Suprapubic skin (tissue), 4 donors: Measurements from ENCODE around the gene EGFL7. TPM values are rescaled to one million over a fixed set of nuclear protein-coding genes. Genes with fewer than 3 reads are reported as not detected.

ENCODE experiments used
- DNase-seq, 2 donors: peaks; one replicate each; pipeline ENCODE4 v3.0.0-alpha.2; 2019; ENCODE audit warnings: low spot score in 2 of 2
- H3K27ac ChIP-seq: fragments of 200-600 bp; sonication (generic); one replicate; pipeline ENCODE4 v1.5.1; 2019
- H3K27me3 ChIP-seq: fragments of 200-600 bp; sonication (generic); one replicate; pipeline ENCODE4 v1.5.1; 2019
- H3K36me3 ChIP-seq: fragments of 200-600 bp; sonication (generic); one replicate; pipeline ENCODE4 v1.5.1; 2019
- H3K4me1 ChIP-seq: fragments of 200-600 bp; sonication (generic); one replicate; pipeline ENCODE4 v1.5.1; 2019
- H3K4me3 ChIP-seq: fragments of 200-600 bp; sonication (generic); one replicate; pipeline ENCODE4 v1.5.1; 2019; ENCODE audit warnings: mild to moderate bottlenecking
- H3K9me3 ChIP-seq: fragments of 200-600 bp; sonication (generic); one replicate; pipeline ENCODE4 v1.5.1; 2019
- EP300 ChIP-seq: sonication (generic); formaldehyde crosslinking; IDR thresholded peaks from one replicate; pipeline ENCODE4 v1.6.1; 2017; ENCODE audit warnings: antibody characterized with exemption
- POLR2A ChIP-seq, 2 donors: fragments of 450-650 bp; IDR thresholded peaks; one replicate each; pipeline ENCODE4 v1.6.1; 2017; ENCODE audit warnings: antibody characterized with exemption in 2 of 2, mild to moderate bottlenecking in 2 of 2, moderate library complexity in 2 of 2
- POLR2AphosphoS5 ChIP-seq, 3 donors: sonication (generic); formaldehyde crosslinking; IDR thresholded peaks; one replicate each; pipeline ENCODE4 v1.6.1; 2017; ENCODE audit warnings: antibody characterized with exemption in 3 of 3
- WGBS: methylation state at CpG from one replicate; pipeline ENCODE4 v1.1.5; 2018; 5-methylcytosine and 5-hydroxymethylcytosine counted together
- total RNA-seq, 4 donors: library from RNA; depleted of rRNA; stranded (reverse); fragments of >200 nt; gene quantifications; one replicate each; pipeline ENCODE4 v1.1.0, GENCODE V29; 2016
- TF ChIP-seq, protein P1 (sequence below), 2 donors: fragments of 200-600 bp in 1 of 2; fragments of 450-650 bp in 1 of 2; sonication (generic) in 1 of 2; IDR thresholded peaks; one replicate each; pipeline ENCODE4 v1.5.1; 2016 to 2019; ENCODE audit warnings: antibody characterized with exemption in 2 of 2, mild to moderate bottlenecking in 1 of 2, moderate library complexity in 1 of 2

EGFL7 gene
- total RNA-seq, 4 donors from 2014 or later: 12.2 to 49.6 (median 28.6) TPM

DNA sequence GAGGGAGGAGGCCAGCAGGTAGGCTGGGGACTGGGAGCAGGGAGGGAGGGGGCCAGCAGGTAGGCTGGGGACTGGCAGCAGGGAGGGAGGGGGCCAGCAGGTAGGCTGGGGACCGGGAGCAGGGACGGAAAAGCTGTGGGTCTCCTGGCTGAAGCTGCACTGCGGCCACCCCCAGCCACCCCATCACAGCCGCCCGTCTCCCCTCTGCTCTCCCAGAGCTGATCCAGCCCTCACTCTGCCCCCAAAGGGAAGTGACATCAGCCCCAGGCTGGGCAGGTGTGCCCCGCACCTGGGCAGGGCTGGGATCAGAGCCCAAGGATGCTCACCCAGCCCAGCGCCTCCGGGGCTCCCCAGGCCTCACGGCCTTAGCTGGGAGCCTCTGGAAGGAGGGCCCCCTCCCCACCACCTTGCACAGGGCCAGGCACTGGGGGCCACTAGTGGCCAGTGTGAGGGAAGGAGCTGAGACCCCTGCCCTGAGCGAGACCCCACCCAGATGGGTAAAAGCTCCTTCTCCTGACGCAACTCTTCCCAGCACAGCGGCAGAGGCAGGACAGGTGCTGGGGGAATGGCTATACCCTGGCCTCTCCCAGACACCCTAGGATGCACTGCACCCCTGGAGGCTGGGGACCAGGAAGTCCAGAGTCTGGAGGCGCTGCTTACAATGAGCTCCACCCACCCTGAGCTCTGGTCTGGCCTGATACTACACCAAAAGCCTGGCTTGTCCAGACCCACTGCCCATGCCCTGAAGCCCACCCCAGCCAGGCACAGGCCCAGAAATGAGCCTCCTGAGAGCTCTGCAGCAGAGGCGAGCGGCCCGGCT lies 13.0 kb downstream of the EGFL7 start:
- peaks cover 45% of the 10 kb centered on the region for H3K36me3 ChIP-seq
- DNase-seq: no peak
- no peaks in the 10 kb centered on the region for H3K9me3 ChIP-seq
- H3K4me1 ChIP-seq: peaks cover 16% of the 10 kb centered on the region
- TF ChIP-seq POLR2AphosphoS5 (IDR thresholded peaks at IDR 0.05): no peak
- TF ChIP-seq POLR2A (IDR thresholded peaks at IDR 0.05): no peak
- no peak for TF ChIP-seq EP300
- TF ChIP-seq, protein P1, sequence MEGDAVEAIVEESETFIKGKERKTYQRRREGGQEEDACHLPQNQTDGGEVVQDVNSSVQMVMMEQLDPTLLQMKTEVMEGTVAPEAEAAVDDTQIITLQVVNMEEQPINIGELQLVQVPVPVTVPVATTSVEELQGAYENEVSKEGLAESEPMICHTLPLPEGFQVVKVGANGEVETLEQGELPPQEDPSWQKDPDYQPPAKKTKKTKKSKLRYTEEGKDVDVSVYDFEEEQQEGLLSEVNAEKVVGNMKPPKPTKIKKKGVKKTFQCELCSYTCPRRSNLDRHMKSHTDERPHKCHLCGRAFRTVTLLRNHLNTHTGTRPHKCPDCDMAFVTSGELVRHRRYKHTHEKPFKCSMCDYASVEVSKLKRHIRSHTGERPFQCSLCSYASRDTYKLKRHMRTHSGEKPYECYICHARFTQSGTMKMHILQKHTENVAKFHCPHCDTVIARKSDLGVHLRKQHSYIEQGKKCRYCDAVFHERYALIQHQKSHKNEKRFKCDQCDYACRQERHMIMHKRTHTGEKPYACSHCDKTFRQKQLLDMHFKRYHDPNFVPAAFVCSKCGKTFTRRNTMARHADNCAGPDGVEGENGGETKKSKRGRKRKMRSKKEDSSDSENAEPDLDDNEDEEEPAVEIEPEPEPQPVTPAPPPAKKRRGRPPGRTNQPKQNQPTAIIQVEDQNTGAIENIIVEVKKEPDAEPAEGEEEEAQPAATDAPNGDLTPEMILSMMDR (IDR thresholded peaks at IDR 0.05): no peak
- no peak overlapping the region for H3K27ac ChIP-seq
- WGBS: 82% methylated on average over 8 of the region's 16 CpGs
- H3K27me3 ChIP-seq: peaks cover under 1% of the 10 kb centered on the region
- no peak overlapping the region for H3K4me3 ChIP-seq

DNA sequence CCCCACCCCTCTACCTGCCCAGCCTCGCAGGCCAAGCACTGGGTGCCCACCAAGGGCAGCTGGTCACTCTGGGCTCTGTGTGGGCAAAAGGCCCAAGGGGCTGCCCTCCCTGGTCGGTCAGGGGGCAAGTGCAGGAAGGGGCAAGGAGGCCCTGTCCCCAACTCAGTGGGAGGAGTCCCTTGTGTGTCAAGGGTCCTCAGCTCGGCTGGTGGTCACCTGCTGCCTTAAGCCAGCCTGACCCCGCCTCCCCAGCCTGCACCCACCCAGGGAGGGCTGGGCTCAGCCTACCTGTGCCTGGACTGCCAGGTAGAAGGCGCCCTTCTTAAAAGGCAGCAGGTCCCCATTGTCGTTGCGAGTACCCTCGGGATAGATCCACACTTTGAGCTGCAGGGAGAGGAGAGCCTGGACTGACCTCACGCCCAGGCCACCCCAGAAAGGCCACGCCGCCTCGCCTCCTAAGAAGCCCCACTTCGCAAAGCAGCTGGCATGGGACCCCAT lies 13.6 kb downstream of the EGFL7 start:
- H3K27ac ChIP-seq: no peak overlapping the region
- H3K27me3 ChIP-seq: no peaks in the 10 kb centered on the region
- no peak for DNase-seq
- peaks cover 16% of the 10 kb centered on the region for H3K4me1 ChIP-seq
- H3K36me3 ChIP-seq: peaks cover 45% of the 10 kb centered on the region
- TF ChIP-seq, protein P1 (IDR thresholded peaks at IDR 0.05): no peak
- TF ChIP-seq POLR2AphosphoS5 (IDR thresholded peaks at IDR 0.05) (no peak), EP300 (no peak), POLR2A (IDR thresholded peaks at IDR 0.05) (no peak)
- no peaks in the 10 kb centered on the region for H3K9me3 ChIP-seq
- 87% methylated on average over 3 of the region's 13 CpGs for WGBS
- H3K4me3 ChIP-seq: no peak overlapping the region

DNA sequence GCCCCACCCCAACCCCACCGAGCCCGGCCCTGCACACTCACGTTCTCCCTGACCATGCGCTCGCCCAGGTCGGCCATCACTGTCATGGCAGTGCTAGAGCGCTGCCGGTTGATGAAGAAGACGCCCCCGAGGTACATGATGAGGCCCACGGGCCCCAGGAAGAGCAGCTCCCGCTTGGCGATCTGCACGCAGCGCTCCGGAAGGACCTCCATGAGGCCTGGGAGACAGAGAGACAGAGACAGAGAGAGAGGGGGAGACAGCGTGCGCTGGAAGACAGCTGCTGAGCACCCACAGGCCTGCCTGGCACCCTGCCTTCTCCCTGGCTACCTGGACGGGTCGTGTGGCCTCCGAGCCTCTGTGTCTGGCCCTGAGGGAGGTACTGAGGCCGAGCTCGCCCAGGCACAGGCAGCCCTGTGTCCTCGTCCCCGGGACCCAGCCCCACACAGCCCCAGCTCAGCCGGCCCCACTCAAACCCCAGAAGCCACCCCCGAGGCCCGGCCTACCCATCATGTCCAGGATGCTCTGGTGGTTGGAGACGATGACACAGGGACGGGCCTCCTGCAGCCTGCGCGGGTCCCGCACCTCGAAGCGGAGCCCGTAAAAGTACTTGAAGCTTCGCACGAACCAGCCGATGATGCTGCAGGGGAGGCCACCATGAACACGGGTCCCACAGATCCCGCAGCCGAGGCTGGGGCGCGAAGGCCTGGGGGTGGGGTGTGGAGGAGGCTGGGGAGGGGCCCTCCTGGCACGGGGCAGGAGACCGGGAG lies 14.4 kb downstream of the EGFL7 start:
- Histone ChIP-seq H3K27me3 (no peaks in the 10 kb centered on the region), H3K9me3 (no peaks in the 10 kb centered on the region), H3K27ac (no peak overlapping the region), H3K36me3 (peaks cover 45% of the 10 kb centered on the region), H3K4me3 (no peak overlapping the region), H3K4me1 (peaks cover 16% of the 10 kb centered on the region)
- TF ChIP-seq EP300 (no peak), POLR2AphosphoS5 (IDR thresholded peaks at IDR 0.05) (no peak), POLR2A (IDR thresholded peaks at IDR 0.05) (no peak)
- TF ChIP-seq, protein P1 (IDR thresholded peaks at IDR 0.05): no peak
- WGBS: 91% methylated on average over 30 of the region's 46 CpGs
- DNase-seq: no peak

DNA sequence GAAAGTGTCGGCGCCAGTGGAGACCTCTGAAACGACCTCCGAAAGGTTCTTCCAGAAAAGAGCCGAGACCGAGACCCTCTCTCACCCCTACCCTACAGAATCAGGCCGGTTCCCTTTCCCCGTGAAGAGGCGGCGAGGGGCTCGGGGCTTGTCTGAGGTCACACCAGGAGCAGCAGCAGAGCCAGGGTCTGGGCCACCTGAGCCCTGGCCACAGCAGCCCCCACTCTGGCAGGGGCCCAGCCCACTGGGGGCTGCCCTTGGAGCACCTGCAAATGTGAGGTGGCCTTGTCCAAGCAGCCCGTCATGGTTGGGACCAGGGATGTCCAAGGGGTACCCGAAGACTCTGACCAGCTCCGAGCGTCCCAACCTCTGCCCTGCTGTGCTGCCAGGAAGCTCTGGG lies 15.3 kb downstream of the EGFL7 start:
- TF ChIP-seq, protein P1 (IDR thresholded peaks at IDR 0.05): no peak
- TF ChIP-seq POLR2A (IDR thresholded peaks at IDR 0.05) (no peak), POLR2AphosphoS5 (IDR thresholded peaks at IDR 0.05) (no peak), EP300 (no peak)
- no peak overlapping the region for H3K4me3 ChIP-seq
- H3K9me3 ChIP-seq: no peaks in the 10 kb centered on the region
- DNase-seq: no peak
- 93% methylated on average over 5 of the region's 15 CpGs for WGBS
- H3K27me3 ChIP-seq: no peaks in the 10 kb centered on the region
- peaks cover 16% of the 10 kb centered on the region for H3K4me1 ChIP-seq
- peaks cover 38% of the 10 kb centered on the region for H3K36me3 ChIP-seq
- no peak overlapping the region for H3K27ac ChIP-seq

DNA sequence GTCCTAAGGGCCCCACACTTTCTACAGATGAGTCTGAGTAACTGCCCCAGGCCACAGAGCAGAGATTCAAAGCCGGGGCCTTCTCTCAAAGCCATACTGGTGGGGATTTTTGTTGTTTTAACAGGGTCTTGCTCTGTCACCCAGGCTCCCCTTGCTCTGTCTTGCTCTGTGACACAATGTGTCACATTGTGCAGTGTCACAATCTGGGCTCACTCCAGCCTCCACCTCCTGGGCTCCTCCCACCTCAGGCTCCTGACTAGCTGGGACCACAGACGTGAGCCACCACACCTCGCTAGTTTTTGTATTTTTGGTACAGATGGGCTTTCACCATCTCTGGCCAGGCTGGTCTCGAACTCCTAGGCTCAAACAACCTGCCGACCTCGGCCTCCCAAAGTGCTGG lies 15.9 kb downstream of the EGFL7 start:
- H3K36me3 ChIP-seq: peaks cover 32% of the 10 kb centered on the region
- H3K9me3 ChIP-seq: no peaks in the 10 kb centered on the region
- H3K4me3 ChIP-seq: no peak overlapping the region
- no peak overlapping the region for H3K27ac ChIP-seq
- no peaks in the 10 kb centered on the region for H3K27me3 ChIP-seq
- no peak for DNase-seq
- no peak for TF ChIP-seq POLR2A (IDR thresholded peaks at IDR 0.05)
- TF ChIP-seq, protein P1 (IDR thresholded peaks at IDR 0.05): no peak
- no peak for TF ChIP-seq POLR2AphosphoS5 (IDR thresholded peaks at IDR 0.05)
- TF ChIP-seq EP300: no peak
- H3K4me1 ChIP-seq: peaks cover 16% of the 10 kb centered on the region
- WGBS: 80% methylated on average over 6 of the region's 6 CpGs
